Calu3 (cell line): ENCODE data around the gene YPEL3. TPM values are rescaled to one million over a fixed set of nuclear protein-coding genes. Genes with fewer than 3 reads are reported as not detected.

ENCODE experiments used
- BruUV-seq: library from RNA; stranded (reverse); fragments of 400-500 nt; replicated peaks from 2 replicates; lab custom pipeline; 2021; lab: Mats Ljungman, UMichigan
- CTCF ChIA-PET: fragments of 300-600 bp; sonication (Branson Sonifier 250); formaldehyde crosslinking; loops from one replicate; lab custom pipeline; 2022; ENCODE audit warnings: antibody characterized with exemption; lab: Charles Lee
- DNase-seq: peaks from one replicate; pipeline ENCODE4 v3.0.0; 2022
- H3K27ac Mint-ChIP-seq: one replicate; pipeline ENCODE4 v1.8.0; 2022; ENCODE audit warnings: mixed read lengths; ENCODE audit not compliant: unreplicated experiment
- H3K27me3 Mint-ChIP-seq: one replicate; pipeline ENCODE4 v1.8.0; 2022; ENCODE audit warnings: mixed read lengths; ENCODE audit not compliant: unreplicated experiment
- H3K36me3 Mint-ChIP-seq: one replicate; pipeline ENCODE4 v1.8.0; 2022; ENCODE audit warnings: mild to moderate bottlenecking, moderate library complexity, mixed read lengths; ENCODE audit not compliant: insufficient read depth, unreplicated experiment
- H3K4me1 Mint-ChIP-seq: one replicate; pipeline ENCODE4 v1.8.0; 2022; ENCODE audit warnings: mild to moderate bottlenecking, low read depth, mixed read lengths; ENCODE audit not compliant: unreplicated experiment
- H3K4me3 Mint-ChIP-seq: one replicate; pipeline ENCODE4 v1.8.0; 2022; ENCODE audit warnings: mild to moderate bottlenecking, low read depth, moderate library complexity, mixed read lengths; ENCODE audit not compliant: unreplicated experiment
- H3K9me3 Mint-ChIP-seq: one replicate; pipeline ENCODE4 v1.8.0; 2022; ENCODE audit warnings: low read depth, mixed read lengths; ENCODE audit not compliant: unreplicated experiment
- CTCF ChIP-seq: fragments of 200-600 bp; IDR thresholded peaks from one replicate; pipeline ENCODE4 v1.8.0; 2022; ENCODE audit warnings: antibody characterized with exemption; ENCODE audit not compliant: unreplicated experiment
- intact Hi-C: fragments of 100-400 bp; cut with micrococcal nuclease; formaldehyde crosslinking; loops from one replicate; pipeline ENCODE4 v1.10.0; 2022; ENCODE audit not compliant: unreplicated experiment
- total RNA-seq: library from RNA; stranded (reverse); gene quantifications from 2 replicates; pipeline ENCODE4 v1.2.3, GENCODE V29; 2022

The YPEL3 gene
- total RNA-seq, 1 experiment from 2014 or later, result 21.1 TPM

- no TSS peak for BruUV-seq
- no peaks in the 10 kb centered on the region for H3K9me3 Mint-ChIP-seq
- H3K27ac Mint-ChIP-seq, result peak within 1 kb of the TSS; percentile 94
- CTCF ChIA-PET, result interaction anchor here (0.6 to 2.7 kb wide), 24 partner anchors 12 to 543 kb away, joined by 3 to 20 read pairs (median 4); partner anchors contain the start of genes ALDOA, CD2BP2, CORO1A and GDPD3
- H3K36me3 Mint-ChIP-seq, result peaks cover 76% of the 10 kb centered on the region
- no peaks in the 10 kb centered on the region for H3K27me3 Mint-ChIP-seq
- peak; percentile 98 for DNase-seq
- peak; percentile 93 for TF ChIP-seq CTCF
- intact Hi-C loops, result no loop called here
- H3K4me3 Mint-ChIP-seq, result peak within 1 kb of the TSS; percentile 85
- H3K4me1 Mint-ChIP-seq, result peaks cover 59% of the 10 kb centered on the region
These were observed 4.3 kb downstream of the YPEL3 start, which contains the start of gene TBX6 for GRCh38 chr16:30091474-30092372. TBX6 (minus strand) TSS chr16:30091924; CDS start chr16:30091193, 731 bp downstream.

GRCh38 chr16:30090610-30091331 is 5.2 kb downstream of the YPEL3 start:
- Mint-ChIP-seq H3K4me1 (peaks cover 59% of the 10 kb centered on the region), H3K9me3 (no peaks in the 10 kb centered on the region), H3K36me3 (peaks cover 76% of the 10 kb centered on the region), H3K27me3 (no peaks in the 10 kb centered on the region), H3K27ac (peak overlapping the region; percentile 67), H3K4me3 (peak overlapping the region; percentile 85)
- BruUV-seq, result no TSS peak
- no peak for DNase-seq
- intact Hi-C loops, result no loop called here
- no peak for TF ChIP-seq CTCF
- CTCF ChIA-PET, result interaction anchor here (0.6 to 2.5 kb wide), 4 partner anchors 12 to 490 kb away, joined by 3 to 9 read pairs (median 6); partner anchors contain the start of gene PPP4C

GRCh38 chr16:30088832-30089624 is 7.0 kb downstream of the YPEL3 start:
- CTCF ChIA-PET, result interaction anchor here (1.7 kb wide), 1 partner anchor 23 kb away, joined by 6 read pairs; no protein-coding TSS in a partner anchor
- H3K36me3 Mint-ChIP-seq, result peaks cover 65% of the 10 kb centered on the region
- H3K4me1 Mint-ChIP-seq, result peaks cover 48% of the 10 kb centered on the region
- no peaks in the 10 kb centered on the region for H3K9me3 Mint-ChIP-seq
- no peak for TF ChIP-seq CTCF
- no TSS peak for BruUV-seq
- H3K27ac Mint-ChIP-seq, result peak overlapping the region; percentile 67
- no peak for DNase-seq
- no peak overlapping the region for H3K4me3 Mint-ChIP-seq
- no peaks in the 10 kb centered on the region for H3K27me3 Mint-ChIP-seq
- intact Hi-C loops, result no loop called here
